GM21360 (cell line): ENCODE results near the gene PEAR1.

Source experiments
- ATAC-seq: cut with Tn5 transposase; IDR thresholded peaks from one replicate; pipeline ENCODE4 v1.9.1; 2021; ENCODE audit warnings: mild to moderate bottlenecking, moderate library complexity; ENCODE audit not compliant: unreplicated experiment

The PEAR1 gene

GRCh38 chr1:156893048-156893953, at the start of gene PEAR1:
Gene PEAR1 (plus strand): TSS chr1:156893718. CDS start chr1:156903927, 10,209 bp downstream.
- ATAC-seq = no peak

GRCh38 chr1:156844102-156844501, 49.4 kb upstream of the PEAR1 start:
- ATAC-seq = no peak

- no peak for ATAC-seq
Observed at GRCh38 chr1:156844638-156845037, 48.9 kb upstream of the PEAR1 start.

GRCh38 chr1:156845055-156845952, 48.2 kb upstream of the PEAR1 start:
- ATAC-seq = no peak

- no peak for ATAC-seq
Observed at GRCh38 chr1:156845953-156846545, 47.5 kb upstream of the PEAR1 start.

- ATAC-seq = no peak
Observed at GRCh38 chr1:156846643-156847042, 46.9 kb upstream of the PEAR1 start.

DNA sequence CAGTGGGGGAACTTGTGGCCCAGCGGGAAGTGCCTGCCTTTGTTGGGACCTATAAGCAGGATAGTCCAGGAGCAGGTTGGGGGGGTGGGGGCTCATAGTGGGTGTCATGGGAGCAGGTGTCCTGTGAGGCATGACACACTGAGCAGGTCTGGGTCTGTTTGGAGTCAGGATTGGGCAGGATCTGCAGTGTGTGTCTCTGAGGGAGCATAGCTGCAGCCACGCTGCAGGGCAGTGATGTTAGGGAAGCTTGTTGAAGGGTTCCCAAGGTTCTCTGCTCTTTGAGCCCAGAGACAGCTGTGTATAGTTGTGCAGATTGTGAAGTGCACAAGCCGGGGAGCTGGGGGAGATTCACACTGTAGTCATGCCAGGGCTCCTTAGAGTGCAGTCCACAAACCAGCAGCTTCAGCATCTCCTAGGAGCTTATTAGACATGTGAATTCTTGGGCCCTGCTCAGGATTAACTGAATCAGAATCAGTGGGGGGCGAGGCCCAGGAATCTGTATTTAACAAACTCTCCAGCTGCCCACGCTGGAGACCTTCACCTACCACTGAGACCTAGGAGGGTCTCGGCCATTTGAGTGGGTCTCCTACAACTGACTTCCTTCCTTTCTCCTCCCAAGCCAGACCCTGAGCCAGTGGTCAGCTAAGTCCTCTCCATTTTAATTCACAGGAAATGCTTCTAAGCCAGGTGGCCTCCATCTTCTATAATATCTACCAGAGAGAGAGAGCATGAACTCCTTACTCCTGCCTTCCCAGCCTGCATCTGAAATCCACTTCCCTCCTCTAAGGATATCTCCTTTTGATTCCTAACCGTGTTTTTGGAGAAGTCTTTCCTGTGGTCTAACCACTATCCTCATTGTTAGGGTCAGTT, 45.7 kb upstream of the PEAR1 start:
- no peak for ATAC-seq

- ATAC-seq = no peak
Observed at GRCh38 chr1:156848461-156849150, 44.9 kb upstream of the PEAR1 start.

GRCh38 chr1:156849151-156849496, 44.4 kb upstream of the PEAR1 start:
- ATAC-seq = no peak

- ATAC-seq = no peak
Observed at GRCh38 chr1:156851779-156852417, 41.6 kb upstream of the PEAR1 start.

DNA sequence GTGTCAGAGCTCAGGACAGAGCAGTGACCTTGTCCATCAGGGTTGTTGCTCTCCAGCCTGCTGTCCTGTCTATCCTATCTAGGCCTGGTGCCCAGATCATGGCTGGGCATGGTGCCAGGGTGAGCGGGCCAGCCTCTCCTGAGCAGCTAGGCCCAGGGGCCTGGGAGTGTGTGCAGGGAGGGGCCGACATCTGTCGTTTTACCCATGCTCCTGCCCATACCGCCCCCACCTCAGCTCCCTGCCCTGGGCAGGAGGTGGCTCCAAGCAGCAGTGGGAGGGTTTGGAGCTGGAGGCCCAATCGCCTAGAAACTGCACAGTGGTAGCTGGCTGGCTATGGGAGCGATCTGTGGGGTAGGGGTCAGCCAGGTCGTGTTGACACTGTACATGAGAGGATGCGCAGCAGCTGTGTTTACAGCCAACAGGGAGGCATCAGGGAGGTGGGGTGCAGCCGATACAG, 41.1 kb upstream of the PEAR1 start:
- ATAC-seq = no peak

GRCh38 chr1:156853761-156854160, 39.8 kb upstream of the PEAR1 start:
- no peak for ATAC-seq

DNA sequence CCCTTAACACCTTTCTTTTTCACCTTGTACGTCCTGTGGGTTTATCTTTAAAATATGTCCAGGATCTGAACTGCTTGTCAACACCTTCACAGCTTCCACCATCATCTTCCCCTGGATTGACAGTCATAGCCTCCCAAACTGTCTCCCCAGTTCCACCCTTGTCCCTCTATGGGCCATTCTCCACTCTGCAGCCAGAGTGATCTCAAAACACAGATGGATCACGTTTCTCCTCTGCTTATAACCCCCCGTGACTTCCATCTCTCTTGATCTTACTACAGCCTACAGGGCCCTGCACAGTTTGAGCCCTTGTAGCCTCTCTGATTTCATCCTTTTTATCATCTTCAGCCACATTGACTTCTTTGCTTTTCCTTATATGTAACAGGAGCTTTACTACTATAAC, 38.9 kb upstream of the PEAR1 start:
- ATAC-seq = no peak

GRCh38 chr1:156856282-156856785, 37.2 kb upstream of the PEAR1 start:
- no peak for ATAC-seq

DNA sequence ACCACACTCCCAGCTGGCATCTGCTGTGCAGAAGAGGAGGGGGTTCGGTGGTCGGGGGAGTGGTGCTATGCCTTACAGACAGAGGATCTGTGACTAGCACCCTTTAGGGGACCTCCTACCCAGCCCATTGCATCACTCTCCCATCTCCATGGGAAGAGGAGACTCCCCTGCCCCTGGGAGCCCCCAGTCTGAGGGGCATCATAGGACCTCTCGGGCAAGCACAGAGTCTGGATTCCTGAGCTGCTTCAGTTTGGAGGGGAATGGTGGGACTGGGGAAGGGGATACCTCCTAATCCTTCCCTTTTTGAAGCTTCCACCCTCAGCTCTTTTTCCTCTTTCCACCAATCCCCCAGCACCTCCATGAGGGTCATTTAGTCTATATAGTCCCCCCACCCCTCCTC, 36.0 kb upstream of the PEAR1 start:
- no peak for ATAC-seq

- ATAC-seq = no peak
Observed at GRCh38 chr1:156858555-156858956, 35.0 kb upstream of the PEAR1 start.

DNA sequence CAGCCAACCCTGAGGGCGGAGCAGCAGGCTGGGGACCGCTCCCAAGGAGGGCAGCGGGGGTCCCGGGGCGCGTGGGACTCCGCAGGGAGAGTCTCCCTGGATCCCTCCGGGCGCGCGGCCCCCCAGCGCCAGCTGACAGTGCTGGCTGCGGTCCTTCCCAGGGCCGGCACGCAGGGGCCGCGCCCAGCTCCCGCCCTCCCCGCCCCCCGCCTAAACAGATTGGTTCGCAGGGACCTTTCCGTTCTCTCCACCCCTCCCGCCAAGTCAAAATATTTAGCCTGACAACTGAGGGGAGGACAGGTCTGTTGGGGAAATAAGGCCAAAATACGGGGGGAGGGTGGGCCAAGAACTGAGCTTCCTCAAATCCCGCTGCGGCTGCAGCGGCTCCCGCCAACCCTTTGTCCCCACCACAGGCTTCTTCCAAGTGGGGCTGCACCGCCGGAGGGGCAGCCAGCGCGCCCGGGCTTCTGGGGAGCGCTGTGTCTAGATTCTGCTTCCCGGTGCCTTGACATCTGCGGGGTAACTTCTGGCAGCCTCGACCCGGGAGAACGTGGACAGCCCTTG, 34.5 kb upstream of the PEAR1 start, which contains the start of gene INSRR:
TSS of gene INSRR (minus strand) at position 159 of the 564 bp plus-strand sequence. CDS start 496 bp downstream, outside the sequence.
- ATAC-seq = no peak

- ATAC-seq = no peak
Observed at GRCh38 chr1:156859523-156860112, 33.9 kb upstream of the PEAR1 start.
